ENCODE results near the gene ACOT8. TPM values are rescaled to one million over a fixed set of nuclear protein-coding genes. Genes with fewer than 3 reads are reported as not detected.

ACOT8 gene
- total RNA-seq, 1 donor from 2014 or later = 33.8 TPM

GRCh38 chr20:45796337-45797065 is 60.7 kb downstream of the ACOT8 start:
- H3K4me1 Mint-ChIP-seq (ENCODE audit: low read depth, unreplicated experiment) = peaks cover 7% of the 10 kb centered on the region
- no peaks in the 10 kb centered on the region for H3K36me3 Mint-ChIP-seq (ENCODE audit: unreplicated experiment)
- no peak overlapping the region for H3K4me3 Mint-ChIP-seq (ENCODE audit: unreplicated experiment)
- H3K9me3 Mint-ChIP-seq (ENCODE audit: unreplicated experiment) = no peaks in the 10 kb centered on the region
- no peak for DNase-seq
- peaks cover 2% of the 10 kb centered on the region for H3K27me3 Mint-ChIP-seq (ENCODE audit: unreplicated experiment)
- no peak for TF ChIP-seq CTCF (IDR thresholded peaks at IDR 0.05; ENCODE audit: partially characterized antibody, unreplicated experiment)
- no peak overlapping the region for H3K27ac Mint-ChIP-seq (ENCODE audit: unreplicated experiment)

GRCh38 chr20:45792317-45793118 is 64.7 kb downstream of the ACOT8 start:
- no peak for TF ChIP-seq CTCF (IDR thresholded peaks at IDR 0.05; ENCODE audit: partially characterized antibody, unreplicated experiment)
- H3K36me3 Mint-ChIP-seq (ENCODE audit: unreplicated experiment) = no peaks in the 10 kb centered on the region
- H3K4me1 Mint-ChIP-seq (ENCODE audit: low read depth, unreplicated experiment) = peaks cover 7% of the 10 kb centered on the region
- H3K4me3 Mint-ChIP-seq (ENCODE audit: unreplicated experiment) = peak overlapping the region; percentile 92
- no peaks in the 10 kb centered on the region for H3K9me3 Mint-ChIP-seq (ENCODE audit: unreplicated experiment)
- peaks cover 4% of the 10 kb centered on the region for H3K27me3 Mint-ChIP-seq (ENCODE audit: unreplicated experiment)
- H3K27ac Mint-ChIP-seq (ENCODE audit: unreplicated experiment) = peak overlapping the region; percentile 59
- DNase-seq = no peak

Other genes starting within 250 kb of the ACOT8 start
- gene WFDC10A, start 227.7 kb downstream of the ACOT8 start, total RNA-seq (ENCODE audit: unreplicated experiment) = not detected
- gene WFDC9, start 226.1 kb downstream of the ACOT8 start, total RNA-seq (ENCODE audit: unreplicated experiment) = not detected
- gene WFDC11, start 187.2 kb downstream of the ACOT8 start, total RNA-seq (ENCODE audit: unreplicated experiment) = not detected
- not detected for gene WFDC13, start 155.4 kb downstream of the ACOT8 start, total RNA-seq (ENCODE audit: unreplicated experiment)
- gene WFDC10B, start 152.4 kb downstream of the ACOT8 start, total RNA-seq (ENCODE audit: unreplicated experiment) = not detected
- gene SPINT4, start 135.0 kb downstream of the ACOT8 start, total RNA-seq (ENCODE audit: unreplicated experiment) = not detected
- not detected for gene WFDC3, start 65.5 kb downstream of the ACOT8 start, total RNA-seq (ENCODE audit: unreplicated experiment)
- gene DNTTIP1, start 65.4 kb downstream of the ACOT8 start, total RNA-seq (ENCODE audit: unreplicated experiment) = 27.0 TPM
- 33.0 TPM for gene UBE2C, start 44.7 kb downstream of the ACOT8 start, total RNA-seq (ENCODE audit: unreplicated experiment)
- 0.64 TPM for gene TNNC2, start 30.1 kb downstream of the ACOT8 start, total RNA-seq (ENCODE audit: unreplicated experiment)
- 10.2 TPM for gene SNX21, start 23.6 kb downstream of the ACOT8 start, total RNA-seq (ENCODE audit: unreplicated experiment)
- 7.9 TPM for gene ZSWIM3, start 222 bp upstream of the ACOT8 start, total RNA-seq (ENCODE audit: unreplicated experiment)
- gene ZSWIM1, start 23.8 kb upstream of the ACOT8 start, total RNA-seq (ENCODE audit: unreplicated experiment) = 10.2 TPM
- gene SPATA25, start 30.2 kb upstream of the ACOT8 start, total RNA-seq (ENCODE audit: unreplicated experiment) = 1.2 TPM
- gene NEURL2, start 33.8 kb upstream of the ACOT8 start, total RNA-seq (ENCODE audit: unreplicated experiment) = 3.5 TPM
- 63.7 TPM for gene CTSA, start 33.9 kb upstream of the ACOT8 start, total RNA-seq (ENCODE audit: unreplicated experiment)
- 29.7 TPM for gene PLTP, start 54.8 kb upstream of the ACOT8 start, total RNA-seq (ENCODE audit: unreplicated experiment)
- 37.6 TPM for gene PCIF1, start 77.3 kb upstream of the ACOT8 start, total RNA-seq (ENCODE audit: unreplicated experiment)
- 23.1 TPM for gene ZNF335, start 114.8 kb upstream of the ACOT8 start, total RNA-seq (ENCODE audit: unreplicated experiment)
- 0.17 TPM for gene MMP9, start 151.5 kb upstream of the ACOT8 start, total RNA-seq (ENCODE audit: unreplicated experiment)
- gene SLC12A5, start 171.8 kb upstream of the ACOT8 start, total RNA-seq (ENCODE audit: unreplicated experiment) = 10.4 TPM
- 42.9 TPM for gene NCOA5, start 232.6 kb upstream of the ACOT8 start, total RNA-seq (ENCODE audit: unreplicated experiment)